Stomach (tissue), 19 donors: ENCODE results near the gene RNF149. TPM values are rescaled to one million over a fixed set of nuclear protein-coding genes. Genes with fewer than 3 reads are reported as not detected.

ENCODE experiments used
- DNase-seq, 2 donors: peaks; one replicate each; pipeline versions ENCODE4 v3.0.0 to v3.0.0-alpha.2; 2013 to 2019
- H3K27ac ChIP-seq, 5 donors: fragments of 200-600 bp in 4 of 5; sonication (generic) in 4 of 5; one replicate each; pipeline ENCODE4 v1.5.1; 2013 to 2019; ENCODE audit warnings: mild to moderate bottlenecking in 1 of 5, moderate library complexity in 1 of 5
- H3K27me3 ChIP-seq, 3 donors: fragments of 200-600 bp; sonication (generic); one replicate each; pipeline ENCODE4 v1.5.1; 2017 to 2019; ENCODE audit warnings: mixed run types in 1 of 3
- H3K36me3 ChIP-seq, 4 donors: fragments of 200-600 bp; sonication (generic); 1 replicate in 3 of 4; 2 replicates in 1 of 4; pipeline ENCODE4 v1.5.1; 2016 to 2019
- H3K4me1 ChIP-seq, 4 donors: fragments of 200-600 bp; sonication (generic); one replicate each; pipeline ENCODE4 v1.5.1; 2016 to 2019
- H3K4me3 ChIP-seq, 4 donors: fragments of 200-600 bp; sonication (generic) in 3 of 4; one replicate each; pipeline ENCODE4 v1.5.1; 2016 to 2019; ENCODE audit warnings: mild to moderate bottlenecking in 1 of 4
- H3K9me3 ChIP-seq, 4 donors: fragments of 200-600 bp; sonication (generic); one replicate each; pipeline ENCODE4 v1.5.1; 2016 to 2019
- CTCF ChIP-seq, 7 experiments: fragments of 450-650 bp in 4 of 7; fragments of 200-600 bp in 3 of 7; sonication (generic) in 3 of 7; IDR thresholded peaks; one replicate each; pipeline ENCODE4 v1.5.1; 2016 to 2019; ENCODE audit warnings: antibody characterized with exemption in 7 of 7, control low read depth in 2 of 7, mild to moderate bottlenecking in 1 of 7
- EP300 ChIP-seq: sonication (generic); formaldehyde crosslinking; IDR thresholded peaks from one replicate; pipeline ENCODE4 v1.6.1; 2017; ENCODE audit warnings: antibody characterized with exemption
- POLR2A ChIP-seq, 4 donors: fragments of 450-650 bp; IDR thresholded peaks; one replicate each; pipeline ENCODE4 v1.6.1; 2016; ENCODE audit warnings: antibody characterized with exemption in 4 of 4, control low read depth in 2 of 4, mild to moderate bottlenecking in 1 of 4, moderate library complexity in 1 of 4
- POLR2AphosphoS5 ChIP-seq, 3 donors: sonication (generic); formaldehyde crosslinking; IDR thresholded peaks; one replicate each; pipeline ENCODE4 v1.6.1; 2016; ENCODE audit warnings: antibody characterized with exemption in 3 of 3
- WGBS, 5 donors: extraction: QIAGEN DNeasy Blood & Tissue Kit in 3 of 5; methylation state at CpG; one replicate each; pipeline versions ENCODE4 v1.1.5 to v1.1.7; 2013 to 2018; 5-methylcytosine and 5-hydroxymethylcytosine counted together
- intact Hi-C: fragments of 100-400 bp; cut with DNase I; formaldehyde crosslinking; loops from one replicate; pipeline ENCODE4 v1.15.1; 2023; ENCODE audit warnings: low total_unique reads
- long read RNA-seq, 10 donors: transcript quantifications; one replicate each; lab custom pipeline, GENCODE V29; 2026
- polyA plus RNA-seq, 3 donors: library from polyadenylated mRNA; stranded (reverse); fragments of 200-250 nt; gene quantifications; one replicate each; pipeline ENCODE4 v1.2.3, GENCODE V29; 2013
- total RNA-seq, 5 donors: library from RNA; depleted of rRNA; stranded (reverse); fragments of >200 nt; gene quantifications; one replicate each; pipeline versions ENCODE4 v1.1.0 to v1.2.3, GENCODE V29; 2014 to 2016
- donor health status: healthy with polysubstance abuse.
- donor health status: Bipolar disorder and iron deficiency.
- donor health status: healthy.

Gene RNF149
- 100 to 1,000 TPM in 1 of 5 donors, 10 to 100 TPM in 4; 25.7 to 154 (median 48.4) TPM for total RNA-seq
- 10 to 100 TPM; 14.8 to 34.9 (median 17.6) TPM for polyA plus RNA-seq
- long read RNA-seq, donor 1, partial matches to known transcripts = 6 of 10 reads
- long read RNA-seq, donor 1, other reads (novel, unspliced or antisense) = 0 of 10 reads
- long read RNA-seq, donor 2, transcript RNF149-201 (7 exons, 2,458 nt) = major isoform, 7 of 15 reads
- long read RNA-seq, donor 2, partial matches to known transcripts = 7 of 15 reads
- long read RNA-seq, donor 2, other reads (novel, unspliced or antisense) = 0 of 15 reads
- long read RNA-seq, donor 3, partial matches to known transcripts = 0 of 2 reads
- long read RNA-seq, donor 3, other reads (novel, unspliced or antisense) = 0 of 2 reads
- long read RNA-seq, donor 4, partial matches to known transcripts = 0 of 1 reads
- long read RNA-seq, donor 4, other reads (novel, unspliced or antisense) = 0 of 1 reads
- long read RNA-seq, donor 5, transcript RNF149-201 (7 exons, 2,458 nt) = major isoform, 7 of 8 reads
- long read RNA-seq, donor 5, partial matches to known transcripts = 0 of 8 reads
- long read RNA-seq, donor 5, other reads (novel, unspliced or antisense) = 0 of 8 reads
- long read RNA-seq, donor 6 = 0 reads
- long read RNA-seq, donor 7, transcript RNF149-201 (7 exons, 2,458 nt) = major isoform, 11 of 24 reads
- long read RNA-seq, donor 7, partial matches to known transcripts = 13 of 24 reads
- long read RNA-seq, donor 7, other reads (novel, unspliced or antisense) = 0 of 24 reads
- long read RNA-seq, donor 8, transcript RNF149-201 (7 exons, 2,458 nt) = major isoform, 7 of 7 reads
- long read RNA-seq, donor 8, partial matches to known transcripts = 0 of 7 reads
- long read RNA-seq, donor 8, other reads (novel, unspliced or antisense) = 0 of 7 reads
- long read RNA-seq, donor 9, partial matches to known transcripts = 0 of 8 reads
- long read RNA-seq, donor 9, other reads (novel, unspliced or antisense) = 0 of 8 reads
- long read RNA-seq, donor 10, transcript RNF149-201 (7 exons, 2,458 nt) = major isoform, 5 of 6 reads
- long read RNA-seq, donor 10, partial matches to known transcripts = 0 of 6 reads
- long read RNA-seq, donor 10, other reads (novel, unspliced or antisense) = 0 of 6 reads

GRCh38 chr2:101308432-101309210 is at the start of gene RNF149:
Gene RNF149 (minus strand): TSS chr2:101308701. CDS start chr2:101308588, 113 bp downstream.
- peaks cover 25 to 54% (median 38%) of the 10 kb centered on the region in 4 donors for H3K4me1 ChIP-seq
- TF ChIP-seq EP300 = no peak
- peak; percentile 83 to 97 (median 96) for TF ChIP-seq POLR2AphosphoS5 (IDR thresholded peaks at IDR 0.05)
- peak in 1 of 4 donors; percentile 57 for TF ChIP-seq POLR2A (IDR thresholded peaks at IDR 0.05)
- peak in 2 of 7 experiments; percentile 9 to 13 for TF ChIP-seq CTCF (IDR thresholded peaks at IDR 0.05)
- H3K27ac ChIP-seq = peak within 1 kb of the TSS; percentile 87 to 95 (median 94)
- H3K4me3 ChIP-seq = peak within 1 kb of the TSS; percentile 79 to 92 (median 89)
- intact Hi-C loops = no loop called here
- no peaks in the 10 kb centered on the region for H3K27me3 ChIP-seq
- H3K9me3 ChIP-seq = no peaks in the 10 kb centered on the region
- 2 to 14% (median 3%) methylated on average over 14 to 76 of the region's 76 CpGs for WGBS, 5 donors
- no peaks in the 10 kb centered on the region for H3K36me3 ChIP-seq
- peak; percentile 95 to 98 for DNase-seq

GRCh38 chr2:101357376-101357775 is 48.9 kb upstream of the RNF149 start:
- TF ChIP-seq CTCF (IDR thresholded peaks at IDR 0.05) (no peak), EP300 (no peak)
- intact Hi-C loops = no loop called here
- H3K9me3 ChIP-seq = no peaks in the 10 kb centered on the region

GRCh38 chr2:101356521-101356920 is 48.0 kb upstream of the RNF149 start:
- TF ChIP-seq CTCF (IDR thresholded peaks at IDR 0.05) (no peak), POLR2AphosphoS5 (IDR thresholded peaks at IDR 0.05) (no peak), POLR2A (IDR thresholded peaks at IDR 0.05) (no peak), EP300 (no peak)
- DNase-seq = no peak
- Histone ChIP-seq H3K36me3 (no peaks in the 10 kb centered on the region), H3K27me3 (no peaks in the 10 kb centered on the region), H3K9me3 (no peaks in the 10 kb centered on the region), H3K27ac (no peak overlapping the region), H3K4me3 (no peak overlapping the region), H3K4me1 (no peaks in the 10 kb centered on the region)
- intact Hi-C loops = no loop called here
- 61 to 85% (median 77%) methylated on average over 2 of the region's 2 CpGs for WGBS, 5 donors

More at GRCh38 chr2:101357376-101357775, 48.9 kb upstream of the RNF149 start:
- DNase-seq = no peak
- H3K4me1 ChIP-seq = no peaks in the 10 kb centered on the region
- no peaks in the 10 kb centered on the region for H3K27me3 ChIP-seq
- H3K36me3 ChIP-seq = no peaks in the 10 kb centered on the region
- H3K4me3 ChIP-seq = no peak overlapping the region
- no peak overlapping the region for H3K27ac ChIP-seq
